ENCODE measurements around the gene HABP2.

DNA sequence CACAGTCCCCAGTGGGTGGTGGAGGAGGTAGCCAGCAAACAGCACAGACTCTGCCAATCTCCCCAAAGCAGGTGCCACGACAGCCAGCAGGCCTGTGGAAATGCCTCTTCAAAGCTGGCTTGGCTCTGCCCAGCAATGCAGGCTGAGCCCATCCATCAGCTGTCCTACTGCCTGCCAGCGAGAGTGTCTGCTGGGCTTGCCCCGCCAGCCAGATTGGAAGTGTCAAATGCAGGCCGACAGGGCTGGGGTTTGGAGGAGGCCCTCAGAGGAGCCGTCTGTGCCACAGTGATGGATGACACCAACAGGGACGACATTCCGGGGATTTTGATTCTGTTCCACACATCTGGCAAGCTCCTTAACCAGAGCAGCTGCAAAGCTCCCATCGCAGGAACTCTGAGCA is 16.7 kb downstream of the HABP2 start:
- TF ChIP-seq RAD21 (IDR thresholded peaks at IDR 0.05) (no peak), GABPA (IDR thresholded peaks at IDR 0.05 in 1 of 2, conservative IDR thresholded peaks at IDR 0.05 in 1 of 2) (no peak), CTCF (IDR thresholded peaks at IDR 0.05; ENCODE audit: low read depth, low read length, missing input control) (no peak), NR2F2 (IDR thresholded peaks at IDR 0.05) (no peak), MAX (IDR thresholded peaks at IDR 0.05) (no peak), SP1 (IDR thresholded peaks at IDR 0.05) (no peak), JUND (IDR thresholded peaks at IDR 0.05) (no peak), HNF4G (IDR thresholded peaks at IDR 0.05) (no peak), ATF3 (IDR thresholded peaks at IDR 0.05) (no peak), EGR1 (IDR thresholded peaks at IDR 0.05; ENCODE audit: low read depth in 2 of 2) (no peak)
- TF ChIP-seq, protein P1, sequence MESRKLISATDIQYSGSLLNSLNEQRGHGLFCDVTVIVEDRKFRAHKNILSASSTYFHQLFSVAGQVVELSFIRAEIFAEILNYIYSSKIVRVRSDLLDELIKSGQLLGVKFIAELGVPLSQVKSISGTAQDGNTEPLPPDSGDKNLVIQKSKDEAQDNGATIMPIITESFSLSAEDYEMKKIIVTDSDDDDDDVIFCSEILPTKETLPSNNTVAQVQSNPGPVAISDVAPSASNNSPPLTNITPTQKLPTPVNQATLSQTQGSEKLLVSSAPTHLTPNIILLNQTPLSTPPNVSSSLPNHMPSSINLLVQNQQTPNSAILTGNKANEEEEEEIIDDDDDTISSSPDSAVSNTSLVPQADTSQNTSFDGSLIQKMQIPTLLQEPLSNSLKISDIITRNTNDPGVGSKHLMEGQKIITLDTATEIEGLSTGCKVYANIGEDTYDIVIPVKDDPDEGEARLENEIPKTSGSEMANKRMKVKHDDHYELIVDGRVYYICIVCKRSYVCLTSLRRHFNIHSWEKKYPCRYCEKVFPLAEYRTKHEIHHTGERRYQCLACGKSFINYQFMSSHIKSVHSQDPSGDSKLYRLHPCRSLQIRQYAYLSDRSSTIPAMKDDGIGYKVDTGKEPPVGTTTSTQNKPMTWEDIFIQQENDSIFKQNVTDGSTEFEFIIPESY (IDR thresholded peaks at IDR 0.05) = no peak
